ENCODE data around the gene TRAF1. TPM values are rescaled to one million over a fixed set of nuclear protein-coding genes. Genes with fewer than 3 reads are reported as not detected.

TRAF1 gene
- total RNA-seq, 1 experiment from 2014 or later: 4.7 TPM

- ATAC-seq (no peak), DNase-seq (ENCODE audit: low read depth, low spot score) (no peak)
- H3K4me3 ChIP-seq (ENCODE audit: low read depth in 2 of 2, low read length in 2 of 2): no peak overlapping the region
- BruUV-seq (replicated peaks): no TSS peak
- intact Hi-C loops (cut with micrococcal nuclease; ENCODE audit: unreplicated experiment) (no loop called here), in situ Hi-C loops (cut with HindIII; ENCODE audit: low pct_unique_long_range_greater_than_20kb, low sequenced_read_pairs) (no loop called here)
- no peaks in the 10 kb centered on the region for H3K36me3 ChIP-seq (ENCODE audit: control insufficient read depth, insufficient read depth, low read length)
- H3K4me1 ChIP-seq (ENCODE audit: control insufficient read depth, insufficient read depth, low read length): no peaks in the 10 kb centered on the region
- TF ChIP-seq TCF7L2 (IDR thresholded peaks at IDR 0.05; ENCODE audit: low read depth, low read length) (no peak), POLR2AphosphoS5 (IDR thresholded peaks at IDR 0.05; ENCODE audit: low read depth, low read length) (no peak), CTCF (IDR thresholded peaks at IDR 0.05) (no peak), REST (IDR thresholded peaks at IDR 0.05; ENCODE audit: insufficient read depth in 1 of 2, low read depth in 2 of 2, low read length in 1 of 2) (no peak), SIN3A (IDR thresholded peaks at IDR 0.05; ENCODE audit: borderline replicate concordance, insufficient read depth, low read depth, low read length) (no peak)
- no peaks in the 10 kb centered on the region for H3K27me3 ChIP-seq (ENCODE audit: control insufficient read depth, insufficient read depth, low read length)
- POLR2A ChIA-PET: no interaction called here
- no peaks in the 10 kb centered on the region for H3K9me3 ChIP-seq (ENCODE audit: control insufficient read depth, insufficient read depth, low read depth, low read length)
- CTCF ChIA-PET: no interaction called here
- H3K27ac ChIP-seq (ENCODE audit: low read length): no peak overlapping the region
These were observed 30.6 kb downstream of the TRAF1 start for GRCh38 chr9:120895951-120896350.

- TF ChIP-seq POLR2AphosphoS5 (IDR thresholded peaks at IDR 0.05; ENCODE audit: low read depth, low read length) (no peak), REST (IDR thresholded peaks at IDR 0.05; ENCODE audit: insufficient read depth in 1 of 2, low read depth in 2 of 2, low read length in 1 of 2) (no peak), TCF7L2 (IDR thresholded peaks at IDR 0.05; ENCODE audit: low read depth, low read length) (no peak), SIN3A (IDR thresholded peaks at IDR 0.05; ENCODE audit: borderline replicate concordance, insufficient read depth, low read depth, low read length) (no peak), CTCF (IDR thresholded peaks at IDR 0.05) (no peak)
- POLR2A ChIA-PET: no interaction called here
- CTCF ChIA-PET: no interaction called here
These were observed 32.1 kb downstream of the TRAF1 start for GRCh38 chr9:120894321-120895148.

More at GRCh38 chr9:120894321-120895148, 32.1 kb downstream of the TRAF1 start:
- DNase-seq (ENCODE audit: low read depth, low spot score) (no peak), ATAC-seq (no peak)
- Histone ChIP-seq H3K4me1 (ENCODE audit: control insufficient read depth, insufficient read depth, low read length) (no peaks in the 10 kb centered on the region; the same call in 1 of the 2 replicates), H3K9me3 (ENCODE audit: control insufficient read depth, insufficient read depth, low read depth, low read length) (no peaks in the 10 kb centered on the region), H3K27ac (ENCODE audit: low read length) (no peak overlapping the region), H3K4me3 (ENCODE audit: low read depth in 2 of 2, low read length in 2 of 2) (no peak overlapping the region), H3K36me3 (ENCODE audit: control insufficient read depth, insufficient read depth, low read length) (no peaks in the 10 kb centered on the region), H3K27me3 (ENCODE audit: control insufficient read depth, insufficient read depth, low read length) (no peaks in the 10 kb centered on the region)
- intact Hi-C loops (cut with micrococcal nuclease; ENCODE audit: unreplicated experiment): no loop called here
- no TSS peak for BruUV-seq (replicated peaks)
- in situ Hi-C loops (cut with HindIII; ENCODE audit: low pct_unique_long_range_greater_than_20kb, low sequenced_read_pairs): no loop called here

Measured in Panc1 (cell line).